ENCODE data around the gene NSDHL. TPM values are rescaled to one million over a fixed set of nuclear protein-coding genes. Genes with fewer than 3 reads are reported as not detected.

NSDHL gene
- polyA plus RNA-seq, 1 donor: 24.1 TPM

DNA sequence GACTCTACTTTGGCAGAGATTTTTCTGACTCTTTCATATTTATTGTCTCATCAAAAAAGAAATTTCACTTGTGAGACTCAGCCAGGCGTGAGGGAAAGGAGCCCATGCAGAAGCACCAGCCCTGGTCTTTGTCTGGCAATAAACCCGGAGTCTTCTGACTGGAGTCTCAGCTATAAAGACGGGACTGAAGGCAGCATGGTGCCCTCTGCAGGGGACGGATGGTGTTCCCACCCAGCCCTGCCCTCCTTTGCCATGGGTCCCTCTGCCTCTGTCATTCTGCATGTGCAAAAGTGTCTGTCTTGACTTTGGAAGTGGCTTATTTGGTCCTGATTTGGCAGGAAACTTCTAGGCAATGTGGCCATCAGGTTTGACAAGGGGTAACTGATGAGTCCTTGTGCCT lies 81.2 kb downstream of the NSDHL start:
- no peak for DNase-seq

DNA sequence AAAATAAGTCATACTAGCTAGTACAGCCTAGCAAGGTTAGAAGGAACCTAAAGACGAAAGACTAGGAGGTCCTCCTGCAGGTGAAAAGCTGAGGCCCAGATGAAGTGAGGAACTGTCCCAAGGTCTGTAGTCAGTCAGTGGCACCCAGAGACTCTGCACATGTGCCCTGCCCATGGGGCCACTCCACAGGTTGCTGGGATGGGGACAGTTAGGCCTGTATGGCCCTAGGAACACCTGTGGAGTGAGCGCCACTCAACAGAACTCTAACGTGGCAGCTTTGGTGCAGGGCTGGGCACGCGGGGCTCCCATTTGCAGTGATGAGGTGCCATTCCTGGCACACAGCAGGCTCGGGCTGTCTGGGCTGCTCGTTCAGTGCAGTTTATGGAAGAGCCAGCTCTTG lies 81.8 kb downstream of the NSDHL start:
- DNase-seq: no peak

DNA sequence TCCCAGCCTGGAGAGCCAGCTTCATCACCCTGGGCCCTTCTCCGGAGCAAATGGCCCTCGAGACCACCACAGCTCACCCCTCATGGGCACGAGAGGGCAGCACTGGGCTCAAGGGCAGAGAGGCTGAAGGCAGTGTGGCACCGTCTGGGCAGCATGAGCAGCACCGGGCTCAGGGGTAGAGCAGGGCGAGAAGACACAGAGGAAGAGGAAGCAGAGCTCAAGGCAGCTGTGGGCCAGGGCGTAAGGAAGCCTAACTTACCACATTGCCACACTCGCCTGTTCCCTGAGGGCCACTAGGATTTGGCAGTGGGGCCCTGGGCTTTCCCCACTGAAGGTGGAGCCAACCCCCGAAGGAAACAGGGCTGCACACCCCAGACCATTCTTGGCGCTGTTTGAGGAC lies 82.5 kb downstream of the NSDHL start:
- no peak for DNase-seq

DNA sequence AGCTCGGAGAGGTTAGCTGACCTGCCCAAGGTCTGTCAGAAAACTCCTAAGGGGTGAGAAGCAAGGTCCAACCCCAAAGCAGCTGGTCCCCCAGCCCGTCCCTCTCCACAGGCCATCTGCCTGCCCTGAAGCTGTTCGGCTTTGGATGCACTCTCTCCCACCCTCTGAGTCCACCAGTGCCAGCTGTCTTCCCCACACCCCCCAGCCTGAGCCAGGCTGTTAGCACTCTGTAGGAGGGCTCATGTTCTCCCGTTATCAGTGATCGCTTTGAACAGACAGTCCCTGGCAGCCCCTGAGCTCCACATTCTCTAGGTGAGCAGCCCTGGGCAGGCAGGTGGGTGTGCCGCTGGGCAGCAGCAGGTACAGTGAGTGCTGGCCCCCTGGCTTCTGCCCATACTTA lies 83.0 kb downstream of the NSDHL start:
- DNase-seq: no peak

DNA sequence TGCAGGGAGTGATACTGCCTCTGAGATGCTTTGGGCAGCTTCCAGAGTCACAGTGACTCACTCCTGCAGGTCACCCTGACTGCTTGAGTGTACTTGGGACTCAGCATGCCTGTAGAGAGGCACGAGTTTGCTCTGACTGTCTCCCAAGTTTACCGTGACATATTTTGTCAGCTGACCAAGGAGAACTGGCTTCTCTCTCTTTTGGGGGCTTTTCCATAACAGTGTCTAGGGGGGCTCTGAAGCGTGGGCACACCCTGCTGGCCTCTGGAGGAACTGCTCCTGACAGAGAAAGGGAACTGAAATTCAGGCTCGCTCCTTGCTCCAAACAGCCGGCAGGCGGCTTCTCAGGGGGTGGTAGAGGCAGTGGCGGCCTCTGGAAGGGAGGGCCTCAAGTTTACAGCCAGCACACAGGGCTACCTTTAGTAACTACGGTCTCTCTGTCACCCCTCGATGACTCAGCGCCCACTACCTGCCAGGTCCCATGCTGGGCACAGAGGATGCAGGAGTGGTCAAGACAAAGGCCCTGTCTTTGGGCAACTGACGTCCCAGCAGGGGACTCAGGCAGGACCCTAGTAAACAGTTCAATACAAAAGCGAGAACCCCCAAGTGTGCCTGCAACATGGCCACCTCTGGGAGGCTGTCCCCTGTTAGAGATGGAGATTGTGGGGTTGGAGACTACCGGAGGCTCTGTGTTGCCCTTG lies 84.8 kb downstream of the NSDHL start:
- DNase-seq: peak; percentile 37

DNA sequence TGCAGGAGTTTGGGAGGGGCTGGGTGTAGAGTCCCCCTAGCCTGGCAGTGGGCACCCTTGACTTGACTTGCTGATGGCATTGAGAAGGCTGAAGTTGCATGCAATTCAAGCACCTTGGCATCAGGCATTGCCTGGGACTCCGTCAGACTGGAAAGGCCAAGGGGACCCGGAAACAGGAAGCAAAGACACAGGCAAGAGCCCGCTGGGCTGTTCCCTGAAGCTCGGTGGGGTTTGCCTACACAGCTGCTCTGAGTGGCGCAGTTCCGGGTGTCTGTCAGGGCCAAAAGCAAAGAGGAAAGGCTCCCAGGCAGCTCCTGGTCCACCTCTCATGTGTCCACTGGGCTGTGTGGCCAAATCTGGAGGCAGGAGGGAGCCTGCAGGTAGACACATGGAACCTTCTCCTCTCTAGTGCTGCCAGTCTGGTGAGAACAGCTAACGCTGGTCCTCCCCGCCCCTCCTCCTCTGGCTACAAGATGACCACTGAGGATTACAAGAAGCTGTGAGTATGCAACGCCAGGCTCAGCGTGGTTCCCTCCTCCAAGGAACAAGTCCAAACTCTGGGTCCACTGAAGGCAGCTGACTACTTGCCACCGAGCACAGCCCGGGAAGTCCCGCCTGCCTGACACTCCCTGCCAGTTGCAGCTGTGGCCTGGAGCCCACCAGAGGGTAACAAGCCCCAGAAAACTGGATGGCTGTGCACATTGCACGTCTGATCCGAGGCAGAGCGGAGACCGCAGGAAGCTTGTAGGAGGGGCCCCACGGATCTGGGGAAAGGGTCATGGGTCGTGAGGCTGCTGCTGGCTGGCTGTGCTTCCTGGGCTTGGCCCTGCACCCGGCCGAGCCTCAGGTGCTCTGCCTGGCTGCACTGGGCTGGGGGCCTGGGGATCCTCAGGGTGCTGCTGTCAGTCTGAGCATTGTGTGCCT lies 87.1 kb downstream of the NSDHL start:
- no peak for DNase-seq

DNA sequence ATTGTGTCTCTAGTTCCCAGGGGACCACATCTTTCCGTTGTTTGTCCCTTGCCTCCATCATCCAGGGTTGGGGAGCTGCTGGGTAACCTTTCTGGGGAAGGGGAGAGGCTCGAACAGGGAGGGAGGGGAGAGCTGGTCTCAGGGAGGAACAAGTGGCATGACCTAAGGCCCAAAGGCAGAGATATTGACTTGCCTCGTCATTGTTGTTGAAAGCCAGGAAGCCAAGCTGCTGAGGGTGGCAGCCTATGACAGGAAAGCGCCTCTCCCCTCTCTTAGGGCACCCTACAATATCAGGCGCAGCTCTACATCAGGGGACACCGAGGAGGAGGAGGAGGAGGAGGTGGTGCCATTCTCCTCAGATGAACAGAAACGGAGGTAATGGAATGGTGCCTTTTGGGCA lies 87.8 kb downstream of the NSDHL start:
- no peak for DNase-seq

Other genes starting within 250 kb of the NSDHL start
- gene GABRQ, start 193.2 kb upstream of the NSDHL start, polyA plus RNA-seq (ENCODE audit: insufficient read length): 0.98 TPM
- gene MAGEA3, start 132.3 kb upstream of the NSDHL start, polyA plus RNA-seq (ENCODE audit: insufficient read length): not detected
- not detected for gene CSAG2, start 121.8 kb upstream of the NSDHL start, polyA plus RNA-seq (ENCODE audit: insufficient read length)
- not detected for gene MAGEA2B, start 116.4 kb upstream of the NSDHL start, polyA plus RNA-seq (ENCODE audit: insufficient read length)
- gene CSAG1, start 97.3 kb upstream of the NSDHL start, polyA plus RNA-seq (ENCODE audit: insufficient read length): not detected
- gene MAGEA12, start 97.3 kb upstream of the NSDHL start, polyA plus RNA-seq (ENCODE audit: insufficient read length): not detected
- not detected for gene MAGEA2, start 77.2 kb upstream of the NSDHL start, polyA plus RNA-seq (ENCODE audit: insufficient read length)
- not detected for gene CSAG3, start 71.8 kb upstream of the NSDHL start, polyA plus RNA-seq (ENCODE audit: insufficient read length)
- not detected for gene MAGEA6, start 61.4 kb upstream of the NSDHL start, polyA plus RNA-seq (ENCODE audit: insufficient read length)
- gene CETN2, start 306 bp upstream of the NSDHL start, polyA plus RNA-seq (ENCODE audit: insufficient read length): 109 TPM
- gene ZNF185, start 67.0 kb downstream of the NSDHL start, polyA plus RNA-seq (ENCODE audit: insufficient read length): 42.6 TPM
- 0.33 TPM for gene PNMA5, start 163.1 kb downstream of the NSDHL start, polyA plus RNA-seq (ENCODE audit: insufficient read length)
- gene PNMA3, start 225.4 kb downstream of the NSDHL start, polyA plus RNA-seq (ENCODE audit: insufficient read length): 33.8 TPM
- 10.0 TPM for gene PNMA6A, start 241.4 kb downstream of the NSDHL start, polyA plus RNA-seq (ENCODE audit: insufficient read length)